BLaER1 (cell line): Measurements from ENCODE around the gene KRTAP4-9.
"Not testable (repeated sequence)": the region's sequence is repeated elsewhere in the genome, so short reads cannot be mapped to it uniquely, and the experiment has no call there.

Source experiments
- H3K27ac ChIP-seq: shearing (Covaris generic); formaldehyde crosslinking; 2 replicates; pipeline ENCODE4 v1.8.1; 2022
- H3K27me3 ChIP-seq: shearing (Covaris generic); formaldehyde crosslinking; 2 replicates; pipeline ENCODE4 v1.8.1; 2022
- H3K36me3 ChIP-seq: shearing (Covaris generic); formaldehyde crosslinking; 2 replicates; pipeline ENCODE4 v1.8.1; 2022
- H3K4me1 ChIP-seq: shearing (Covaris generic); formaldehyde crosslinking; 2 replicates; pipeline ENCODE4 v1.8.1; 2022
- H3K4me2 ChIP-seq: shearing (Covaris generic); formaldehyde crosslinking; 2 replicates; pipeline ENCODE4 v1.8.1; 2022
- H3K4me3 ChIP-seq: shearing (Covaris generic); formaldehyde crosslinking; 2 replicates; pipeline ENCODE4 v1.8.1; 2022
- H3K9ac ChIP-seq: shearing (Covaris generic); formaldehyde crosslinking; 2 replicates; pipeline ENCODE4 v1.8.1; 2022
- H3K9me3 ChIP-seq: shearing (Covaris generic); formaldehyde crosslinking; 2 replicates; pipeline ENCODE4 v1.8.1; 2022
- H4K20me1 ChIP-seq: shearing (Covaris generic); formaldehyde crosslinking; 2 replicates; pipeline ENCODE4 v1.8.1; 2022
- Cebpa-rat ChIP-seq: shearing (Covaris generic); IDR thresholded peaks from 2 replicates; pipeline ENCODE4 v1.8.1; 2022

KRTAP4-9 gene

DNA sequence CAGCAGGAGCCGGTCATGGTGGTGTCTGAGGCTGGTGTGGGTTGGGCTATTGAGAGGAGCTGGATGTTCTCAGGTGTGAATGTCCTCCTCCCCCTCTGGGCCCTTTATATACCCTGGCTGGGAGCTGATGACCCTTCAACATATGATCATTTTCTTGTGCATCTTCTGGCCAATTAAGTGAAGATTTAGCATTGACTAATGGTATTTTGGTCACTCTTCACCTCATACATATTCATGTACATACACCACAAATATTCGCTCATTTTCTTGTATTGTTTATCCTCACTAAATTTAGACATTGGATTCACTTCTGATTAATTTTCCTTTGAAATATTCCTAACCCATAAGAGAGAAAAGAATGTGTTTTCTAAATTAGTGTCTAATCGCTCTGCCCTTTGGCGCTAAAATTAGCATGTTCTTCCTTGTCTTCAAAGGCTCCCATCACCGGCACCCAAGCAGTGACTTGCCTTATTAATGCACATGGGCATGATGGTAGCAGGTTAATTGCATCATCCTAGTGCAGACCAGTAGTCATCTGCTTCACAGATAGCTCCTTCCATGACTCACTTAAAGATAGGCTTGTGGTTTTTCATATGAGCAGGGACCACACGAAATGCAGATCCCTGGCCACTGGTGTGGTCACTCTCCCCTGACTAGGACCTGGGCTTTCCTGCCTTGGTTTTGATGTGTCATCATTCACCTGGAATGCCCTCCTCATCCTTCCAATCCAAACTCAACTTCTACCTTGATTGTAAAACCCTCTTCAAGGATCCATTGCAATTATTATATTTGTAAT is 39.2 kb upstream of the KRTAP4-9 start, which contains the start of gene KRTAP2-4:
Gene KRTAP2-4 (minus strand): TSS at position 51 of the 796 bp plus-strand sequence. CDS start 34 bp downstream, at position 17.
- no peak within 1 kb of the TSS for H3K4me2 ChIP-seq
- H3K27me3 ChIP-seq, result no peaks in the 10 kb centered on the region
- H4K20me1 ChIP-seq, result no peaks in the 10 kb centered on the region
- no peak for TF ChIP-seq Cebpa-rat
- H3K4me3 ChIP-seq, result no peak within 1 kb of the TSS
- H3K9ac ChIP-seq, result no peak within 1 kb of the TSS
- no peaks in the 10 kb centered on the region for H3K36me3 ChIP-seq
- no peaks in the 10 kb centered on the region for H3K4me1 ChIP-seq
- H3K9me3 ChIP-seq, result no peaks in the 10 kb centered on the region
- H3K27ac ChIP-seq, result no peak within 1 kb of the TSS

DNA sequence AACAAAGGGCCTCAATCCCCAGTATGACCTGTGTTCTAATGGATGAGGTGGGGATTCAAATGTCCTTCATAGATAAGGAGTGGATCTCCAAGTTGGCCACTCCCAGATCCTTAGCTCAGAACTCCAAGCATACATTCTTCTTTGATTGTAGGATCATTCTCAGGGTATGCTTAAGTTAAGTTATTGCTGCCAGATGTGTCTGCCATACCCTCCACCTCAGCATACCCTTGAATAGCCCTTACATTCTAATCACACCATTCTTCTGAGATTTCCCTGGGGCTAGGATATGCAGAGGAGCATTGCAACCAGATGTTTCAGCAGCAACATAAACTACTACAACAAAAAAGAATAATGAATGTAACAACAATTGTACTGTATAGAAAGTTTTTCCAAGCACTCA is 37.9 kb upstream of the KRTAP4-9 start:
- H3K9me3 ChIP-seq, result no peaks in the 10 kb centered on the region
- H3K27me3 ChIP-seq, result no peaks in the 10 kb centered on the region
- H3K4me2 ChIP-seq, result no peak overlapping the region
- H3K4me1 ChIP-seq, result no peaks in the 10 kb centered on the region
- H3K27ac ChIP-seq, result no peak overlapping the region
- no peaks in the 10 kb centered on the region for H4K20me1 ChIP-seq
- H3K4me3 ChIP-seq, result no peak overlapping the region
- TF ChIP-seq Cebpa-rat, result no peak
- no peaks in the 10 kb centered on the region for H3K36me3 ChIP-seq
- H3K9ac ChIP-seq, result no peak overlapping the region

DNA sequence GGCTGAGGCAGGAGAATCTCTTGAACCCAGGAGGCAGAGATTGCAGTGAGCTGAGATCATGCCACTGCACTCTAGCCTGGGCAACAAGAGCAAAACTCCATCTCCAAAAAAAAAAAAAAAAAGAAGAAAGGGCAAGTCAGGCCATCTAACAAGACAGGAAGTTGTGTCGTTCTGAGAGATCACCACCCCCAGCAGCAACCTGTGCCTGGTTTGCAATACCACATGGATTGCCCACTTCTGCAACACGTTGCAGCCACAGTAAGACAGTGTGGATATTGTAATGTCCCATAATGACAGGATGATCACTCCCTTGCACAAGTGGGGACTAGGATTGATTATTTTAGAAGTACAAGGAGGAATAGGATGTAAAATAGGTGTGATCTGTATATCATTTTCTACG is 36.2 kb upstream of the KRTAP4-9 start:
- TF ChIP-seq Cebpa-rat, result no peak
- Histone ChIP-seq H3K4me1 (no peaks in the 10 kb centered on the region), H3K27me3 (no peaks in the 10 kb centered on the region)

DNA sequence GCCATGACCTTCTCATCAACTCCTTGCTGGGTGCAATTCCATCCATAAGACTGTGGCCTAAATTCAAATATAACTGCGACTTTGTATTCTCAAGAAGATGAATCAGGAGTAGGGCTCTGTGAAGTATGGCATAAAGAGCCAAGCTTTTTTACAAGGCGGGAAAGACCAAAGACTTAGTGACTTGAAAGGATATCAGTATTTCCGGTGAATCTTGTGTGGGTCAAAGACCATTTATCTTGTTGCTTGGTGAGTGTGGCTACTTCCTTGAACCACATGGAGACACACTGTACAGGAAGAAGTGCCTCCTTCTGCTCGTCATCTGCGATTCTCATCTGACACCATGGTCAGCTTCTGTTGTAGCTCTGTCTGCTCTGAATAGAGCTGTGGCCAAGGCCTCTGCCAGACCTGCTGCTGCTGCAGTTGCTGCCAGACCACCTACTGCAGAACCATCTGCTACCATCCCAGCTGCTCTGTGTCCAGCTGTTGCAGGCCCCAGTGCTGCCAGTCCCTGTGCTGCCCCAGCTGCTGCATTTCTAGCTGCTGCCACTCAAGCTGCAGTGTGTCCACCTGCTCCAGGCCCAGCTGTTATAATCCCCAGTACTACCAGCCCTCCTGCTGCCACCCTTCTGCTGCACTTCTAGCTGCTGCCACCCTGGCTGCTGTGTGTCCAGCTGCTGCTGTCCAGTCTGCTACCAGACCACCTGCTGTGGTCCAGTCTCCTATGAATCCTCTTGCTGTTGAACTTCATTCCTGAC is 33.4 kb upstream of the KRTAP4-9 start:
- Histone ChIP-seq H3K27ac (no peak overlapping the region), H3K4me1 (no peaks in the 10 kb centered on the region), H3K9ac (no peak overlapping the region), H3K4me2 (no peak overlapping the region), H3K4me3 (no peak overlapping the region), H3K36me3 (no peaks in the 10 kb centered on the region), H3K9me3 (no peaks in the 10 kb centered on the region), H3K27me3 (no peaks in the 10 kb centered on the region), H4K20me1 (no peaks in the 10 kb centered on the region)
- no peak for TF ChIP-seq Cebpa-rat

More for the DNA sequence above, 36.2 kb upstream of the KRTAP4-9 start:
- Histone ChIP-seq H3K36me3 (no peaks in the 10 kb centered on the region), H3K4me3 (no peak overlapping the region), H3K9me3 (no peaks in the 10 kb centered on the region), H3K9ac (no peak overlapping the region), H3K4me2 (no peak overlapping the region), H4K20me1 (no peaks in the 10 kb centered on the region), H3K27ac (no peak overlapping the region)

DNA sequence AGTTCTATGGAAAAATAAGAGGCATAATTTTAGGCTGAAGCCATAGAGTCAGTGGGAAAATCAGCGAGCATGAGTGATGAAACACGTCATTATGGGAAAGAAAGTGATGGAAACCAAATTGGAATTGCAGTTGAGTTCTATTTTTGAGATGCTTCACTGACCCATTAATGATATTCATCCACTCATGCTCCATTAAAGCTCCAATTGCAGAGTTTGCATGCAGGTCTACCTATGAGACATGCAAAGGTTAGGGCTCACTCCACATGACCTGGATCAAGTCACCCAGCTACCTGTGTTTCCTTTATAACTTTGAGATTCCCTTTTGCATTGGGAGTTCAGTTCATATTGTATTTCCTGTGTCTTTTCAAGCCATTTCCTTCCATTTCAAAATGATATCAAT is 31.5 kb upstream of the KRTAP4-9 start:
- Histone ChIP-seq H4K20me1 (no peaks in the 10 kb centered on the region), H3K9ac (no peak overlapping the region), H3K27me3 (no peaks in the 10 kb centered on the region)

DNA sequence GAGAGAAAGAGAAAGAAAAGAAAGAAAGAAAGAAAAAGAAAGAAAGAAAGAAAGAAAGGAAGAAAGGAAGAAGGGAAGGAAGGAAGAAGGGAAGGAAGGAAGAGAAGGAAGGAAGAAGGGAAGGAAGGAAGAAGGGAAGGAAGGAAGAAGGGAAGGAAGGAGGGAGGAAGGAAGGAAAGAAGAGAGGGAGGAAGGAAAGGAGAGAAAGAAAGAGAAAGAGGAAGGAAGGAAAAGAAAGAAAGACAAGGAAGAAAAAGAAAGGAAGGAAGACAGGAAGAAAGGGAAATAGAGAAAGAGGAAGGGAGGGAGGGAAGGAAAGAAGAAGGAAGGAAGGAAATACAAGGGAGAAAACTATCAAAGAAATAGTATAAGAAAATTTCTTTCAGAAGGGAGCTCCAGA is 28.4 kb upstream of the KRTAP4-9 start:
- no peak overlapping the region for H3K9ac ChIP-seq
- no peak for TF ChIP-seq Cebpa-rat

More for the DNA sequence above, 31.5 kb upstream of the KRTAP4-9 start:
- TF ChIP-seq Cebpa-rat, result no peak
- Histone ChIP-seq H3K36me3 (no peaks in the 10 kb centered on the region), H3K9me3 (no peaks in the 10 kb centered on the region), H3K4me2 (no peak overlapping the region), H3K4me1 (no peaks in the 10 kb centered on the region), H3K4me3 (no peak overlapping the region), H3K27ac (no peak overlapping the region)

DNA sequence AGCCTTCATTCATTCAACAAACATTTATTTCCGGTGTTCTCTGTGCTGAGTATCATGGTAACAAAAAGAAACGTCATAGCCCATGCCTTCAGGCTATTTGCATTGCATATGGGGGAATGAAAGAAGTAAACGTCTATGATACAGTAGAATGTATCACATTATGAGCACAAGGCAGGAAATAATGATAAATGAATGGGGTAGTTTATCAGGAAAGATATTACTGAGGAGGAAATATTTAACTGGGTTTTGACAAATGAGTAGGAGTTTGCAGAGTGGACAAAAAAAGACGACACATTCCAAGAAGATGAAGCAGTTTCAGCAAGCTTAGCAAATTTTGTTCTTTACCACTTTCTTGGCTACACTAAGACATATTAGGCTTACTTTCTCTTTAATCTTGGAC is 22.6 kb upstream of the KRTAP4-9 start:
- Histone ChIP-seq H3K9me3 (no peaks in the 10 kb centered on the region), H3K9ac (no peak overlapping the region), H3K36me3 (no peaks in the 10 kb centered on the region), H3K27me3 (no peaks in the 10 kb centered on the region), H3K27ac (no peak overlapping the region), H3K4me1 (no peaks in the 10 kb centered on the region), H4K20me1 (no peaks in the 10 kb centered on the region), H3K4me3 (no peak overlapping the region), H3K4me2 (no peak overlapping the region)
- no peak for TF ChIP-seq Cebpa-rat

More for the DNA sequence above, 28.4 kb upstream of the KRTAP4-9 start:
- Histone ChIP-seq H3K4me1 (no peaks in the 10 kb centered on the region), H3K9me3 (no peaks in the 10 kb centered on the region), H4K20me1 (no peaks in the 10 kb centered on the region), H3K4me3 (no peak overlapping the region), H3K27ac (no peak overlapping the region), H3K4me2 (no peak overlapping the region), H3K27me3 (no peaks in the 10 kb centered on the region), H3K36me3 (no peaks in the 10 kb centered on the region)

DNA sequence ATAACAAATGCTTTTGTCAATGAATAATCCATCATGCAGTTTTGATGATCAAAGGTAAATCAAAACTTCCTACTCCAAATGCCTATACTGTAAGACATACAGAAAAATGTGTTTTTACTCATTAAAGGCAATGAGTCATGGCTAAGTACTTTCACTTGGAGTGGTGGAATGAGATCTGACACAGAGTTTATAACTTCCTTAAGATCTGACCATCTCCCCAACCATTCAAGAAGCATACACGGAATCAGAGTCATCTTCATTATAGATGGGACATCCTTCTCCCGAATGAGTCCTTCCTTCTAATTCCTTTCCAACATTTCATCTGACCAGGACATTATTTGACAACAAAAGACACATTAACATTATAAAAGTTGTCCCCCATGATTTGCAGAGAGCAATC is 21.8 kb upstream of the KRTAP4-9 start:
- not testable (repeated sequence) for H3K27ac ChIP-seq, H3K36me3 ChIP-seq, H4K20me1 ChIP-seq, H3K4me1 ChIP-seq, H3K4me3 ChIP-seq, H3K27me3 ChIP-seq, H3K9ac ChIP-seq, H3K9me3 ChIP-seq, H3K4me2 ChIP-seq

DNA sequence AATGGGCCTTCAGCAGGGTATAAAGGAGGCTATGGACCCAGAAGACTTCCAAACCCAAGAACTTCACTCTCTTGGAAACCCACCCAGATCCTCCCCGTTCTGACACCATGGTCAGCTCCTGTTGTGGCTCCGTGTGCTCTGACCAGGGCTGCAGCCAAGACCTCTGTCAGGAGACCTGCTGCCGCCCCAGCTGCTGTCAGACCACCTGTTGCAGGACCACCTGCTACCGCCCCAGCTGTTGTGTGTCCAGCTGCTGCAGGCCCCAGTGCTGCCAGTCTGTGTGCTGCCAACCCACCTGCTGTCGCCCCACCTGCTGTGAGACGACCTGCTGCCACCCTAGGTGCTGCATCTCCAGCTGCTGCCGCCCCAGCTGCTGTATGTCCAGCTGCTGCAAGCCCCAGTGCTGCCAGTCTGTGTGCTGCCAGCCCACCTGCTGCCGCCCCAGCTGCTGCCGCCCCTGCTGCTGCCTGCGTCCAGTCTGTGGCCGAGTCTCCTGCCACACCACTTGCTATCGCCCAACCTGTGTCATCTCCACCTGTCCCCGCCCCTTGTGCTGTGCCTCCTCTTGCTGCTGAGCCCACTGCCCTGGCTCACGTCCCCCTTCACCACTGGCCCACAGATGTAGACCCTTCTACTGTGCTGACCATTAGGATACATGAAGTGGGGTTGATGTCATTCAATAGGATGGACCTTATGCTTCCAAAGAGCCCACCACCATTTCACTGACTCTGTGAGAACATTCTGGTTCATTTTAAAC is 20.9 kb upstream of the KRTAP4-9 start, which contains the start of gene KRTAP4-7:
Gene KRTAP4-7 (plus strand): TSS at position 51 of the 757 bp plus-strand sequence. CDS start 57 bp downstream, at position 108.
- H3K9ac ChIP-seq, H3K4me2 ChIP-seq, H3K4me1 ChIP-seq, H3K9me3 ChIP-seq, H4K20me1 ChIP-seq, H3K36me3 ChIP-seq, H3K4me3 ChIP-seq, H3K27ac ChIP-seq, H3K27me3 ChIP-seq: not testable (repeated sequence)

DNA sequence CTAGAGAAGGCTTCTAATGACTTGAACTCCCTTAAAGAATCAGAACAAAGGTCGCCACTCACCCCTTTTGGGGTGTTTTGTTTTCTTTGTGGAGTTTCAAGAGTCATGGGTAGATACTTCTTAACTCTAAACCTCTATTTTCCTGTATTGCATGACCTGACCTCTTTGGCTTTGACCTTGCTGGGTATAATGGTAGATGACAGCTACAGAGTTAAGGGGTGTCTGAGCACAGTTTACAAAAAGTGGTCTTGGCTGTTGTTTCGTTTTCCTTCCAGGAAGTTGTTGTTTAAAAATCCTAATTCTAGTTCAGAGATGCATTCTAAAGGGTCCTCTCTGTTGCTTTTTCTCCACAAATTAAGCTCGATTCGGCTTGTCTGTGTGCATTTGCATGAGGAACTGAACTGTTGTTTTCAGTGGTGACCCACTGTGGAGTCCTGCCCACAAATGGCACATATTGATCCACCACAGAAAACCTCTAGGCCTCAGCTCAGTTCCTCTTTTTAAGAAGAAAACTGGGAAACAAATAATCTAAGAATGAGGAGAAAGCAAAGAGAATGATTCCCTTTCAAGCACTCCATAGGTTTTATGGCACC is 16.3 kb upstream of the KRTAP4-9 start:
- H3K4me2 ChIP-seq, H3K27ac ChIP-seq, H3K9ac ChIP-seq, H4K20me1 ChIP-seq, H3K36me3 ChIP-seq, H3K4me1 ChIP-seq, H3K27me3 ChIP-seq, H3K4me3 ChIP-seq: not testable (repeated sequence)
- H3K9me3 ChIP-seq, result peaks cover 17% of the 10 kb centered on the region
